Thoracic aorta (tissue), 2 donors: ENCODE measurements around the gene DGKB. TPM values are rescaled to one million over a fixed set of nuclear protein-coding genes. Genes with fewer than 3 reads are reported as not detected.

Source experiments
- ATAC-seq: fragments of 150-250 bp; one replicate; pipeline ENCODE4 v1.8.0; 2017; ENCODE audit warnings: low read depth; ENCODE audit not compliant: insufficient number of reproducible peaks, low FRiP score
- DNase-seq: peaks from one replicate; pipeline ENCODE4 v3.0.0-alpha.2; 2020; ENCODE audit warnings: low spot score
- H3K27ac ChIP-seq, 2 donors: fragments of 200-600 bp; sonication (generic); 1 replicate in 1 of 2; 2 replicates in 1 of 2; pipeline ENCODE4 v1.5.1; 2016; ENCODE audit warnings: mild to moderate bottlenecking in 2 of 2, moderate library complexity in 2 of 2
- H3K27me3 ChIP-seq: fragments of 200-600 bp; sonication (generic); replicated peaks from 2 replicates; pipeline ENCODE4 v1.6.0; 2016; ENCODE audit warnings: mild to moderate bottlenecking; ENCODE audit not compliant: insufficient read depth
- H3K36me3 ChIP-seq: fragments of 200-600 bp; sonication (generic); one replicate; pipeline ENCODE4 v1.5.1; 2016
- H3K4me1 ChIP-seq, 2 donors: fragments of 200-600 bp; sonication (generic); 1 replicate in 1 of 2; 2 replicates in 1 of 2; pipeline versions ENCODE4 v1.5.1 to v1.6.0; 2016; ENCODE audit warnings: low read depth in 2 of 2, mild to moderate bottlenecking in 1 of 2; ENCODE audit not compliant: control insufficient read depth in 1 of 2
- H3K4me3 ChIP-seq: fragments of 200-600 bp; sonication (generic); 2 replicates; pipeline ENCODE4 v1.5.1; 2016; ENCODE audit warnings: mild to moderate bottlenecking
- H3K9me3 ChIP-seq: fragments of 200-600 bp; sonication (generic); 2 replicates; pipeline ENCODE4 v1.5.1; 2016
- total RNA-seq, 2 donors: library from RNA; depleted of rRNA; stranded (reverse); fragments of >200 nt; gene quantifications; one replicate each; pipeline versions ENCODE4 v1.1.0 to v1.2.3, GENCODE V29; 2016
- TF ChIP-seq, protein P1 (sequence below): fragments of 200-600 bp; sonication (generic); IDR thresholded peaks from one replicate; pipeline ENCODE4 v1.5.1; 2019; ENCODE audit warnings: antibody characterized with exemption

The DGKB gene
- total RNA-seq, 2 donors from 2014 or later, result 0.56 TPM; not detected in 1

DNA sequence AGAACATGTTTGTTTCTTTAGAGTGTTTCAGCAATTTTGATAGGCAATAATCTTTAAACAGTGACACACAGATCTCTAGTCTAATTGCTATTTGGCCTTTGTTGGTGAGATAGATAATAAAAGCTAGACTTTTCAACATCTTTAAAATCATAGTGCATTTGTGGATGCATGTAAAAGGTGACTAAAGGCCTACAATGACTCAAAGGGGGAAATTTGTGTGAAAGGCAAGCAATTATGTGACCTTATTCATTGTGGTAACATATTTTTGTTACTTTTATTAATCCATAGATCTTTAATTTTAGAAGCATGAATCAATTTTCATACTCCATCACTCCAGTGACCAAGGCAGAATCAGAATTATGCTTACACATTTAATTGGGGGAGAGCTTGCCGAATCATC, 299.7 kb downstream of the DGKB start:
- TF ChIP-seq, protein P1, sequence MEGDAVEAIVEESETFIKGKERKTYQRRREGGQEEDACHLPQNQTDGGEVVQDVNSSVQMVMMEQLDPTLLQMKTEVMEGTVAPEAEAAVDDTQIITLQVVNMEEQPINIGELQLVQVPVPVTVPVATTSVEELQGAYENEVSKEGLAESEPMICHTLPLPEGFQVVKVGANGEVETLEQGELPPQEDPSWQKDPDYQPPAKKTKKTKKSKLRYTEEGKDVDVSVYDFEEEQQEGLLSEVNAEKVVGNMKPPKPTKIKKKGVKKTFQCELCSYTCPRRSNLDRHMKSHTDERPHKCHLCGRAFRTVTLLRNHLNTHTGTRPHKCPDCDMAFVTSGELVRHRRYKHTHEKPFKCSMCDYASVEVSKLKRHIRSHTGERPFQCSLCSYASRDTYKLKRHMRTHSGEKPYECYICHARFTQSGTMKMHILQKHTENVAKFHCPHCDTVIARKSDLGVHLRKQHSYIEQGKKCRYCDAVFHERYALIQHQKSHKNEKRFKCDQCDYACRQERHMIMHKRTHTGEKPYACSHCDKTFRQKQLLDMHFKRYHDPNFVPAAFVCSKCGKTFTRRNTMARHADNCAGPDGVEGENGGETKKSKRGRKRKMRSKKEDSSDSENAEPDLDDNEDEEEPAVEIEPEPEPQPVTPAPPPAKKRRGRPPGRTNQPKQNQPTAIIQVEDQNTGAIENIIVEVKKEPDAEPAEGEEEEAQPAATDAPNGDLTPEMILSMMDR, result no peak
- Histone ChIP-seq H3K9me3 (no peaks in the 10 kb centered on the region), H3K4me1 (no peaks in the 10 kb centered on the region), H3K36me3 (no peaks in the 10 kb centered on the region), H3K4me3 (no peak overlapping the region), H3K27ac (no peak overlapping the region), H3K27me3 (no peaks in the 10 kb centered on the region)
- ATAC-seq (no peak), DNase-seq (no peak)

DNA sequence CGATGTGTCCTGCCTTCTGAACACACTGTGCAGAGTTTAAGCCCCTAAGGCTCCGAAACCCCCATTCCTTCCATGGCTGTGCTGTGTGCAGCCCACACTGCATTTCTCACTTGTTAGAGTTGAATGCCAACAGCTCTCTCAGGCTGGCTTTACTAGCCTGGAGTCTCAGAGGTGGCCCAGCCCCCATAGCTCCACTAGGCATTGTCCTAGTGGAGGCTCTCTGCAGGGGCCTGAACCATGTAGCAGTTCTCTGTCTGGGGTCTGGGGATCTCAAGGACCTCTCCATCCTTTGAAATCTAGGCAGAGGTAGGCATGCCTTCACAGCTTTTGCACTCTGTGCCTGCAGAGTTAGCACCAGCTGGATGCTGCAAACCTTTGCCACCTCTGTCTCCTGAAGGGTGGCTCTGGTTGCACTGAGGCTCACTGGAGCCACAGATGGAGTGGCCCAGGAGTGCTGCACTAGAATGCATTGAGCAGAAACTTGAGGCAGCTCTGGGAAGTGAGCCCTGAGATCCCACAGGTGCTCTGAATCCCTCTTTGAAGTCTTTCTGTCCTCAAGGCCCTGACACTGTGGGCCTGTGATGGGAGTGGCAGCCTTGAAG, 301.7 kb downstream of the DGKB start:
- TF ChIP-seq, protein P1, result no peak
- H3K36me3 ChIP-seq, result no peaks in the 10 kb centered on the region
- H3K9me3 ChIP-seq, result no peaks in the 10 kb centered on the region
- no peak overlapping the region for H3K4me3 ChIP-seq
- H3K27me3 ChIP-seq, result no peaks in the 10 kb centered on the region
- no peaks in the 10 kb centered on the region for H3K4me1 ChIP-seq
- no peak for ATAC-seq
- no peak overlapping the region for H3K27ac ChIP-seq
- DNase-seq, result no peak

DNA sequence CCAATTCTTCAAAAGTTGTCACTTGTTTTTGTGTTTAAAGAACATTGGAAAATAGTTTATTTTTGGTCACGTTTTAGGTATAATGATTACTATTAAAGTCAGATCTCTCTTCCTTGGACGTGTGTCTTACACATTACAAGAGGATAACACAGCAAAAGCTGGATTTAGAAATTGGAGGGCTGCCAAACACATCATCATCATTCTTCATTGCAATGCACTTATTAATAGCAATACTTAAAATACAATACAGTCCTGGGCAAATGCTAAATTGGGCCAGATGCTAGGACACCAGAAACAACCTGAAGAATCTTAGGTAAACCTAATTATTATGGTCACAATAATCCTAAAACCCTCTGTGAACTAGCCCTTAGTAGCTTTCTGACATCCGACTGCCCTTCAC, 303.6 kb downstream of the DGKB start:
- ATAC-seq, result no peak
- Histone ChIP-seq H3K27ac (no peak overlapping the region), H3K4me1 (no peaks in the 10 kb centered on the region), H3K36me3 (no peaks in the 10 kb centered on the region), H3K27me3 (no peaks in the 10 kb centered on the region), H3K9me3 (no peaks in the 10 kb centered on the region), H3K4me3 (no peak overlapping the region)
- no peak for DNase-seq
- TF ChIP-seq, protein P1, result no peak

DNA sequence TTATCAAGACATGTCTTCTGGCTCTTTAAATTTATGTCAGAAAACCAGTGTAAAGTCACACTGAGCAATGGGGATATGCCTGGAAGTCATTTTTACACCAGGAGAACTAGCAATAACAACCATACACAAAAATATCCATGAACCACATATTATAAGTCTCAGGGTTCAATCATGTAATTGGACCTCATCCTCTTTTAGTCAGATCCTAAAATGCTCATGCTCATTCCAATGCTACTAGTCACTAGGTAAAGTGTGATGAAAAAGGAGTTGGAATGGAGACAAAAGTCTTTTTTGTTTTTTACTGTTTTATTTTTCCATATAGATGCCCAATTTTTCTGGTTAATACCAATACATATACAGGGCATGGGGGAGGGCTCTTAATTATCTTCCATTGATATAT, 306.1 kb downstream of the DGKB start:
- Histone ChIP-seq H3K4me1 (no peaks in the 10 kb centered on the region), H3K27me3 (no peaks in the 10 kb centered on the region), H3K4me3 (no peak overlapping the region), H3K36me3 (no peaks in the 10 kb centered on the region), H3K9me3 (no peaks in the 10 kb centered on the region), H3K27ac (no peak overlapping the region)
- ATAC-seq (no peak), DNase-seq (no peak)
- TF ChIP-seq, protein P1, result no peak

DNA sequence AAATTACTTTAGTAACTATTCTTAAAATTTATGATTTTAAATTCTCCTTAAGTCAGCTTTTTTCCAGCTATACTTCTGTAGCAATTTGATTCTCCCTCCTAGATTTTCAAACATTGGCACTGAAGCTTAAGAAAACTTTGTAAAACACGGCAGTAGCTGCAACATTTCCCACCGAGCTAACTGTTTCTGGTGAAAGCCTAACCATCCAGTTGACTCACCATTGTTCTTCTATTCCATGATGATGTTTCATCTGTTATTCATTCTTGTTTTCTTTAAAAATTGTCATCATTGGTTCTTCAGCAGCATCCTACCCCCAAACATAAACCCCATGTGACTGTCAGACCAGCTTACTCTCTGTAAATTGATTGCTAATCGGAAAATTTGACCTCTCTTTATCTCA, 312.3 kb downstream of the DGKB start:
- ATAC-seq (no peak), DNase-seq (no peak)
- TF ChIP-seq, protein P1, result no peak
- Histone ChIP-seq H3K27ac (no peak overlapping the region), H3K36me3 (no peaks in the 10 kb centered on the region), H3K27me3 (no peaks in the 10 kb centered on the region), H3K9me3 (peaks cover 3% of the 10 kb centered on the region), H3K4me1 (no peaks in the 10 kb centered on the region), H3K4me3 (no peak overlapping the region)
